Right cardiac atrium (tissue), 5 donors: ENCODE measurements around the gene SLC15A1. TPM values are rescaled to one million over a fixed set of nuclear protein-coding genes. Genes with fewer than 3 reads are reported as not detected.

Experiments used
- ATAC-seq, 2 donors: fragments of 200-7000 bp; cut with Tn5 transposase; one replicate each; pipeline versions ENCODE4 v1.8.0 to v1.9.1; 2020; ENCODE audit warnings: moderate library complexity in 2 of 2, mild to moderate bottlenecking in 1 of 2
- DNase-seq, 3 donors: peaks; one replicate each; pipeline ENCODE4 v3.0.0-alpha.2; 2020
- H3K27ac ChIP-seq: one replicate; pipeline ENCODE4 v1.5.1; 2013; ENCODE audit warnings: mild to moderate bottlenecking, low read length, control low read depth, moderate library complexity
- H3K27me3 ChIP-seq: one replicate; pipeline ENCODE4 v1.6.1; 2013; ENCODE audit not compliant: control insufficient read depth, insufficient read depth
- H3K4me1 ChIP-seq: one replicate; pipeline ENCODE4 v1.6.1; 2013; ENCODE audit warnings: low read length; ENCODE audit not compliant: control insufficient read depth, insufficient read depth
- H3K4me3 ChIP-seq: one replicate; pipeline ENCODE4 v1.5.1; 2013; ENCODE audit warnings: low read length, control low read depth
- H3K9me3 ChIP-seq: one replicate; pipeline ENCODE4 v1.6.1; 2013; ENCODE audit warnings: low read length; ENCODE audit not compliant: control insufficient read depth
- WGBS: extraction: QIAGEN DNeasy Blood & Tissue Kit; methylation state at CpG from one replicate; pipeline ENCODE4 v1.1.7; 2013; 5-methylcytosine and 5-hydroxymethylcytosine counted together
- intact Hi-C, 4 donors: fragments of 100-400 bp; cut with DNase I; formaldehyde crosslinking; loops; one replicate each; pipeline versions ENCODE4 v1.11.0 to v1.14.0; 2022 to 2023
- polyA plus RNA-seq: library from polyadenylated mRNA; stranded (reverse); fragments of 200-250 nt; gene quantifications from one replicate; pipeline ENCODE4 v1.2.3, GENCODE V29; 2013
- total RNA-seq, 4 donors: library from RNA; stranded (reverse); fragmentation: NEBNext Ultra II Directional; extraction: Animal tissue kit (Norgen Biotek cat#: 25700); gene quantifications; one replicate each; pipeline ENCODE4 v1.2.1, GENCODE V29; 2021
- donor health status: healthy with polysubstance abuse.
- donor health status: DM: no; HTN: yes; CAD: no.
- donor health status: DM: no; HTN: no; CAD: no.
- donor health status: DM: no; HTN: yes; CAD: no; lungs with severe emphysema.
- donor health status: DM: yes; HTN: yes; CAD: no.

The SLC15A1 gene
- total and polyA plus RNA-seq, 5 donors, result 0.11 TPM; not detected in 4

DNA sequence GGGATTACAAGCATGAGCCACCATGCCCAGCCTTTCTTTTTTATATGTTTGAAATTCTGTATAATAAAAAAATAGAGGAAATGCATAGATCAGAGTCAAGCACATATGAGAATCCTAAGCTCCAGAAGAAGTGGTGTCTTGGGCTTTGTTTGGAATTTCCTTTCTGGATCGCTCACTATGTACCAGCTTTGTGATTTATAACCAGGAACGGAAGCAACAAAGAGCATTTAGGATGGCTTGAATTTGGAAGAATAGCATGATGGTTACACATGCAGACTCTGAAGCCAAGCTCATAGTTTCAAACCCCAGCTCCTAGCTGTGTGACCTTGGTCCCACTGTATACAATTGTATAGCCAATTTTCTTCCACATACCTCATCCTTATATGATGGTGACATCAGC, 28.0 kb upstream of the SLC15A1 start:
- Histone ChIP-seq H3K4me1 (no peaks in the 10 kb centered on the region), H3K27me3 (no peaks in the 10 kb centered on the region), H3K9me3 (no peaks in the 10 kb centered on the region), H3K4me3 (no peak overlapping the region), H3K27ac (no peak overlapping the region)
- intact Hi-C loops, result no loop called here
- no peak for DNase-seq
- no peak for ATAC-seq
- 63% methylated on average over 2 of the region's 2 CpGs for WGBS

GRCh38 chr13:98779695-98780094, 27.2 kb upstream of the SLC15A1 start:
- no peaks in the 10 kb centered on the region for H3K9me3 ChIP-seq
- H3K27ac ChIP-seq, result no peak overlapping the region
- no peak for DNase-seq
- intact Hi-C loops, result no loop called here
- ATAC-seq, result no peak
- no peaks in the 10 kb centered on the region for H3K27me3 ChIP-seq
- no peaks in the 10 kb centered on the region for H3K4me1 ChIP-seq
- no peak overlapping the region for H3K4me3 ChIP-seq
- 57% methylated on average over 1 of the region's 1 CpG for WGBS

GRCh38 chr13:98778749-98779148, 26.3 kb upstream of the SLC15A1 start:
- intact Hi-C loops, result no loop called here
- H3K9me3 ChIP-seq, result no peaks in the 10 kb centered on the region
- no peak overlapping the region for H3K4me3 ChIP-seq
- ATAC-seq (no peak), DNase-seq (no peak)
- 64% methylated on average over 8 of the region's 8 CpGs for WGBS
- no peak overlapping the region for H3K27ac ChIP-seq
- no peaks in the 10 kb centered on the region for H3K27me3 ChIP-seq
- no peaks in the 10 kb centered on the region for H3K4me1 ChIP-seq

DNA sequence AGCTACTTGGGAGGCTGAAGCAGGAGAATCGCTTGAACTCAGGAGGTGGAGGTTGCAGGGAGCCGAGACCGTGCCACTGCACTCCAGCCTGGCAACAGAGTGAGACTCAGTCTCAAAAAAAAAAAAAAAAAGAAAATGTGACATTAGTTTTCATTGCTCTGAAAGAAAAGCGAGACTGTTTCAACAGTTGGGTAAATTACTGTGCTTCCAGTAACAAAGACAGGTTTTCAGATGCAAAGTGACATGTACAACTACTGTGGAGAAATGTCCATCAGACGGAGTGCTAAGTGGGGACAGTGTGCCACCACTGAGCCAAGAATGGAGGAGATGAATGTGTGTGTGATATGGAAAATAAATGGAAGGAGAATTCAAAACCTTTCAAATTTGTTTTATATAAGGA, 24.2 kb upstream of the SLC15A1 start:
- Histone ChIP-seq H3K4me3 (no peak overlapping the region), H3K27ac (no peak overlapping the region), H3K27me3 (no peaks in the 10 kb centered on the region), H3K4me1 (no peaks in the 10 kb centered on the region), H3K9me3 (no peaks in the 10 kb centered on the region)
- intact Hi-C loops, result no loop called here
- ATAC-seq (no peak), DNase-seq (no peak)
- 76% methylated on average over 5 of the region's 5 CpGs for WGBS

DNA sequence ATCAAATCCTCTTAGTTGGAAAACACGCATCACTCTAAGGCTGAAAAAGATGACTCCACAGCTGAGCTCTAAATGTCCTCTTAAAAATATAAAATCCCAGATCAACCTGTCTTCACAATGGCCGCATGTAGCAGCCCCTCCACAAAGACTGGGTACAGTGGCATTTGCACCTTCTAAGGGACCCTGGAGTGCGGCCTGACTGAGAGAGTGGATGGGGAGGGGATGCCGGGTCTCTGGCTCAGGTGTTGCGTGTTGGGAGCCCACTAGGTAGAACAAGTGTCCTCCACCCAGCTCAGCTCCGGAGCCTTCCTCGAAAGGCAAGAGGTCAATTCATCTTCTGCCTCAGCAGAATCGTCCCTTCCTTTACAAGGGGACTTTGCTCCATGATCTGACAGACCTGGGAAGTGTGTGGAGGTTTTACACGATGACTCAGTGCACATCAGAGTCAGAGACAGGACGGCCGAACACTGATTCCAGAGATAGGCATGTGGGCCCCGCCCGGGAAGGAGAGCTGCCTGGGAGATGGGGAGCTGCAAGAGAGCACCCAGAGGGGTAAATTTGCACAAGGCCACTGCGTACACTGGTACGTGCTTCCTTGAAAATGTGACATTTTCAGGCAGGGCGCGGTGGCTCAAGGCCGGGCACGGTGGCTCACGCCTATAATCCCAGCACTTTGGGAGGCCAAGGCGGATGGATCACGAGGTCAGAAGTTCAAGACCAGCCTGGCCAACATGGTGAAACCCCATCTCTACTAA, 23.5 kb upstream of the SLC15A1 start:
- H3K4me3 ChIP-seq, result no peak overlapping the region
- no peaks in the 10 kb centered on the region for H3K9me3 ChIP-seq
- intact Hi-C loops, result no loop called here
- no peaks in the 10 kb centered on the region for H3K4me1 ChIP-seq
- ATAC-seq (no peak), DNase-seq (no peak)
- no peaks in the 10 kb centered on the region for H3K27me3 ChIP-seq
- WGBS, result 86% methylated on average over 22 of the region's 22 CpGs
- no peak overlapping the region for H3K27ac ChIP-seq

- H3K4me3 ChIP-seq, result no peak overlapping the region
- DNase-seq, result no peak
- intact Hi-C loops, result no loop called here
- H3K9me3 ChIP-seq, result no peaks in the 10 kb centered on the region
- H3K27me3 ChIP-seq, result no peaks in the 10 kb centered on the region
- WGBS, result 74% methylated on average over 15 of the region's 15 CpGs
- H3K4me1 ChIP-seq, result no peaks in the 10 kb centered on the region
- no peak overlapping the region for H3K27ac ChIP-seq
- no peak for ATAC-seq
Observed at GRCh38 chr13:98775386-98775785, 22.9 kb upstream of the SLC15A1 start.

DNA sequence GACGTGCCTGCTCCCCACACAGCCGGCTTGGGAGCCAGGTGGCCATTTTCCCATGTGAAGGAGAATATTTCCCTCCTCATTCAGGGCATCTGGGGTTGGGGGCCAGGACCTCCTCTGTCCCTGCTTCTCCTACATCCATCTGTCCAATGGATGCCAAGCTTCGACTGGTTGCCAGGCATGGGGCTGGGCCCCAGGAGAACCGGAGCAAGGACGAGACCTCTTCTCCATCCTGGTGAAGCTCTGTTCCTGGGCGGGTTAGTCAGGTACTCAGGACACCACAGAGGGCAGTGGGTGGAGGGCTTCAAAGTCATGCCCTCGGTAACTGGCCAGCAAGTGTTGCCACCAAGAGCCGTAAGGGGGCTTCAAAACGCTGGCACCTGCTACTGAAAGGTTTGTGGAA, 22.3 kb upstream of the SLC15A1 start:
- Histone ChIP-seq H3K4me1 (no peaks in the 10 kb centered on the region), H3K9me3 (no peaks in the 10 kb centered on the region), H3K4me3 (no peak overlapping the region), H3K27ac (no peak overlapping the region), H3K27me3 (no peaks in the 10 kb centered on the region)
- ATAC-seq (no peak), DNase-seq (no peak)
- WGBS, result 91% methylated on average over 9 of the region's 9 CpGs
- intact Hi-C loops, result no loop called here

DNA sequence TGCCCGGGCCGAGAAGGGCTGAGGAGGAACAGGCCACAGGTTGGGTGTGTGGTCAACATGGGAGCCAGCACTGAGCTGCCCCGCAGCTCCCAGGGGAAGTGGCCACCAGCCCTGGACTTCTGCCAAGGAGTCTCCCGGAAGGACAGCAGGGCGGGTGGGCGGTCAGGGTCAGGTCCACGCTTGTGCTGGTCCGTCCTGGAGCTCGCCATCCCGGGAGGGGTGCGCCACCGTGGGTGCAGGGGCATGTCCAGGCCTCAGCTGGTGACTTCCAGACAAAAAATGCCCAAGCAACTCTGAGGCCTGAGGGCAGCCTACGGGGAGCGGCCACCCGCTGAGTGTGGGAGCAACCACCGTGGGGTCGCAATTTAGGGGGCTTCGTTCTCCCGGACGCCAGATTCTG, 21.4 kb upstream of the SLC15A1 start:
- intact Hi-C loops, result no loop called here
- no peak for ATAC-seq
- Histone ChIP-seq H3K27ac (no peak overlapping the region), H3K4me3 (no peak overlapping the region), H3K4me1 (no peaks in the 10 kb centered on the region), H3K9me3 (no peaks in the 10 kb centered on the region), H3K27me3 (no peaks in the 10 kb centered on the region)
- peak in 1 of 3 donors; percentile 57 for DNase-seq
- 89% methylated on average over 20 of the region's 20 CpGs for WGBS

DNA sequence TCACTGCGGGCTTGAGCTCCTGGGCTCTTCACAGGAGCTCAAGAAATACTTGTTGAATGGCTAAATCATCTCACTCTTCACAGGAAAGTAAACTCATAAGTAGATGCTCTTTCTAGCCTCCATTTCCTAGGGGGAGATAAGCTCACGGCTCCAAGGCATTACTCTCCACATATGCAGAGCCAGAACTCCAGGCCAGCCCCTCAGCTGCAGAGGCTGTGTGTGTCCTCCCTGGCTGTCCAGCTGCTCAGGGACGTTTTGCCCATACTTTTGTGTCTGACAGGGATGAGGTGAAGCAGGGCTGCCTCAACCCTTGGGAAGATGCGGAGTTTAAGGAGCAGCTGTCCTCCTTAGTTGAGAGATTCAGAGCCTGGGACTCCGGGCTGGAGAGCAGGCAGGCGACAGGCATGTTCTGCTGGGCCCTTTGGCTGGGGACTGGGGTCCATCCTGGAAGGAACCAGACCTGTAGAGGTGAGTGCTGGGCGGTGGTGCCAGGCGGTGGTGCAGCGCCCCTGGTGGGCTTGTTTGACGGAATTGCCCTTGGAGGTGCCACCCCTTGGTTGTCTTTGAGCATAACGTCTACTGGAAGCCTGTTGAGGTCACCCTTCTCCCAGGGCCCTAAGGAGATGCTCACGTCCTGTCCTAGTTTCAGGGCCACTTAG, 20.5 kb upstream of the SLC15A1 start:
- 76% methylated on average over 12 of the region's 12 CpGs for WGBS

GRCh38 chr13:98771838-98772611, 19.6 kb upstream of the SLC15A1 start:
- DNase-seq, result no peak
- intact Hi-C loops, result no loop called here
- WGBS, result 90% methylated on average over 16 of the region's 16 CpGs
- Histone ChIP-seq H3K4me1 (no peaks in the 10 kb centered on the region), H3K27me3 (no peaks in the 10 kb centered on the region), H3K4me3 (no peak overlapping the region), H3K9me3 (no peaks in the 10 kb centered on the region), H3K27ac (no peak overlapping the region)
- ATAC-seq, result no peak

More for the DNA sequence above, 20.5 kb upstream of the SLC15A1 start:
- no peak for DNase-seq
- H3K27me3 ChIP-seq, result no peaks in the 10 kb centered on the region
- H3K4me3 ChIP-seq, result no peak overlapping the region
- intact Hi-C loops, result no loop called here
- no peaks in the 10 kb centered on the region for H3K4me1 ChIP-seq
- no peaks in the 10 kb centered on the region for H3K9me3 ChIP-seq
- H3K27ac ChIP-seq, result no peak overlapping the region
- no peak for ATAC-seq

- H3K9me3 ChIP-seq, result no peaks in the 10 kb centered on the region
- H3K27me3 ChIP-seq, result no peaks in the 10 kb centered on the region
- H3K4me3 ChIP-seq, result no peak overlapping the region
- H3K27ac ChIP-seq, result no peak overlapping the region
- ATAC-seq, result no peak
- H3K4me1 ChIP-seq, result no peaks in the 10 kb centered on the region
- WGBS, result 84% methylated on average over 7 of the region's 7 CpGs
- intact Hi-C loops, result no loop called here
- no peak for DNase-seq
Observed at GRCh38 chr13:98769736-98770135, 17.3 kb upstream of the SLC15A1 start.
